Mesodermal cell (in vitro differentiated cells): ENCODE results near the gene BMF.
"Not testable (repeated sequence)": the region's sequence is repeated elsewhere in the genome, so short reads cannot be mapped to it uniquely, and the experiment has no call there.

Source experiments
- H3K27ac ChIP-seq: 2 replicates; pipeline ENCODE4 v1.7.0; 2013; ENCODE audit warnings: mild to moderate bottlenecking, low read depth, low read length, moderate library complexity; ENCODE audit not compliant: severe bottlenecking
- H3K36me3 ChIP-seq: 2 replicates; pipeline ENCODE4 v1.7.1; 2013; ENCODE audit warnings: mild to moderate bottlenecking, low read length, moderate library complexity; ENCODE audit not compliant: control insufficient read depth, insufficient read depth
- H3K4me1 ChIP-seq: one replicate; pipeline ENCODE4 v1.7.1; 2013; ENCODE audit warnings: mild to moderate bottlenecking, low read length; ENCODE audit not compliant: insufficient read depth, control insufficient read depth, poor library complexity, severe bottlenecking
- H3K4me3 ChIP-seq: 2 replicates; pipeline ENCODE4 v1.7.0; 2013; ENCODE audit warnings: low read length, control low read depth, mild to moderate bottlenecking; ENCODE audit not compliant: insufficient read depth, poor library complexity, severe bottlenecking; ENCODE audit errors: extremely low read depth
- H3K9me3 ChIP-seq: 2 replicates; pipeline ENCODE4 v1.7.1; 2013; ENCODE audit warnings: mild to moderate bottlenecking, low read length, moderate library complexity; ENCODE audit not compliant: control insufficient read depth
- WGBS, 2 experiments: methylation state at CpG; one replicate each; pipeline ENCODE4 v1.1.5; 2013; ENCODE audit warnings: missing lambda C conversion rate in 2 of 2; ENCODE audit not compliant: insufficient coverage in 2 of 2; 5-methylcytosine and 5-hydroxymethylcytosine counted together

Gene BMF

DNA sequence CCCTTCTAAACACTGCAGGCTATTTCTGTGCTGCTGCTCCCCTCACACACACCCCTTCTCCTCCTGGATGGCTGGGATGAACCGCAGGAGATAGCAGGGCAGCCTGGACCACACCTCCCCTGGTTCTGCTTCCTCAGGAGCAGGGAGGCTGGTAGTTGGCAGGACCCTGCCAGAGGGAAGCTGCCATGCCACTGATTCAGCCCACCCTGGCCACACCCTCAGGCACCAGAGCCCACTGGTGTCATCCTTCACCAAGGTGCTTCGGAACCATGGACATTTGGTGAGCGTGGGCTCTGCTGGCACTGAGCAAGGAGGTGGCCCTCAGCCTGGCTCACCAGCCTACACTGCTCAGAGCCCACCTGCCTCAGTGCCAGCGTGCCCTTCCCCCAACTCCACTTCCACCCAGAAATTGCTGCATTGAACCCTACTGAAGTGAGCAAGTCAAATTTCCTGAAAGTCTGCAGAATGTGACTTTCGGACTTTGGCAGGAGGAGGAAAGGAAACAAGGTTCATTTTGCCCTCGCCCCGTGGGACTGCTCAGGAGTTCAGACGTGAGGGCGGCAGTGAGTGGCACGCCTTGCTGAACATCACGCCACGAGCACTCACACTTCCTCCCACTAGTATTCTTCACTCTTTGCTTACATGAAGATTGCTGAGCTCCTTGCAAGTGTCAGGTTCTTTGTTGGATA, 26.3 kb downstream of the BMF start:
- Histone ChIP-seq H3K4me3 (no peak overlapping the region), H3K9me3 (no peaks in the 10 kb centered on the region), H3K4me1 (peaks cover 58% of the 10 kb centered on the region), H3K27ac (peak overlapping the region; percentile 99), H3K36me3 (no peaks in the 10 kb centered on the region)
- WGBS, 2 experiments = 82 to 84% methylated on average over 6 to 12 of the region's 12 CpGs

DNA sequence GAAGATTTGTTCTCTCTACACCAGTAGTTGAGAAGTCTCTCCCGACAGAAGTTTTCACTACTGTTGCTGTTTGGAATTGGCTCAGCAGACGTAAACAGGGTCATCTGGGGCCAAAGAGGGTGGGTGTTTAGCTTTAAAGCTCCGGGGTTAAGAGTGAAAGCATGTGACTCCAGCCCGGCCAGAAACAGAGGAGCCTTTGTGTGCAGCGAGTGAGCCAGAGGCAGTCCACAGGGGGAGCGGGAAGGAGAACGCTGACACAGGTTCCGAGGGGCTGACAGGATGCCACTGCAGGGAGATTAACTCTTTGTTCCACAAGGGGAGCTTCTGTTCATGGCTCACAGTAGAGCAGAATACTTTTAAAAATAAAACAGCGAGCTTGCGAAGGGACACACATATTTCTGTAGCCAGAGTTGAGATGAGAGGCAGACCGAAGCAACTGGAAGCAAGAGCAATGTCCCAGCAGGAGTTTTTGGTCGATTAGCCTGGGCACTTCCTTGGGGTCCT, 26.9 kb downstream of the BMF start:
- no peaks in the 10 kb centered on the region for H3K36me3 ChIP-seq
- H3K4me1 ChIP-seq = peaks cover 52% of the 10 kb centered on the region
- peak overlapping the region; percentile 27 for H3K4me3 ChIP-seq
- no peaks in the 10 kb centered on the region for H3K9me3 ChIP-seq
- peak overlapping the region; percentile 99 for H3K27ac ChIP-seq
- 5 to 10% methylated on average over 12 of the region's 12 CpGs for WGBS, 2 experiments

DNA sequence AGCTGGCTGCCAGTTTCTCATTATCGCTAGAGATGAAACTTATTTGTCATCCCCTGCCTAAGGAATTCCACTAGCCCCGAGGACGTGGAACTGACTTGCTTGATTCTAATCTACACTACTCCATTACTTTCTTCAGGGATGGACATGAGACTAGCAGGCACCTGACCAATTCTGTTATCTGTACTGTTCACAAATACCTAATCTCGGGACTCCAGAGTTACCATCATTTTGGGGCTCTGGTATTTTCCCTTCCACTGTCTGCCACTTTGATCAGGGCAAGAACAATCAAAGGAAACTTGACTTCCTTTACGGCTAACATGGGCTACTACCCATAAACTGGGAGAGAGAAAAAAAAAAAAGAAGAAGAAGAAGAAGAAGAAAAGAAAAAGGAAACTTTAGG, 27.8 kb downstream of the BMF start:
- Histone ChIP-seq H3K9me3 (no peaks in the 10 kb centered on the region), H3K36me3 (no peaks in the 10 kb centered on the region), H3K4me1 (peaks cover 56% of the 10 kb centered on the region), H3K27ac (peak overlapping the region; percentile 99), H3K4me3 (peak overlapping the region; percentile 27)
- 63 to 65% methylated on average over 3 to 4 of the region's 5 CpGs for WGBS, 2 experiments

DNA sequence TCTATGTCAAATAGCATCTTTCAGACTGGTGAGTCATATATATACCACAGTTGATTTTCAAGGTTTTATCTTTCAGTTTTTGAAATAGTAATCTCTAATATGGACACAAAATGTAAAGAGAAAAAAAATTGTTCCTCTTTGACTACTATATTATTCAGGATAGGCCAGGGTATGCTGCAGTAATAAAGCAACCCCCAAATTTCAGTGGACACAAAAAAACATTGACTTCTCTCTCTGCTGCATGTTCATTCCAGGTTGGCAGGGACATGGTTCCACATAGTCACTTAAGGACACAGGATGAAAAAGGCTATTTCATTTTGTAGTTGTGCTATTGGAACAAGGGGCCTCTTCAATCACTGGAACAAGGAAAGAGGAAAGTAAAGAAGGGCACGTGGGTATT, 28.6 kb downstream of the BMF start:
- H3K4me1 ChIP-seq = peaks cover 56% of the 10 kb centered on the region
- H3K27ac ChIP-seq = peak overlapping the region; percentile 99
- no peaks in the 10 kb centered on the region for H3K36me3 ChIP-seq
- whole genome bisulfite sequencing, 2 experiments = 100% methylated on average over 1 of the region's 1 CpG
- no peaks in the 10 kb centered on the region for H3K9me3 ChIP-seq
- H3K4me3 ChIP-seq = no peak overlapping the region

DNA sequence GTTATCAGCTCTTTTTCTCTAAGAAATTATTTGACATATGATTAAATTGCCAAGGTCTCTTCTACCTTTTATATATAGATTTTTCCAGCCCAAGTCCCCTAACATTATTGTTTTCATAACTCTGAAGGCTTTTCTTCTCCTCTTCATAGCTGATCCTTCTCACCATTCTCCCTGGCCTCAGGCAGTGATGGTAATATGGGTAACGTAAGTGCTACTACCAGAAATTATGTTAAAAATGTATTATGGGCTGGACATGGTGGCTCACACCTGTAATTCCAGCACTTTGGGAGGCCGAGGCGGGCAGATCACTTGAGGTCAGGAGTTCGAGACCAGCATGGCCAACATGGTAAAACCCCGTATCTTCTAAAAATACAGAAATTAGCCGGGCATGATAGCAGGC, 29.2 kb downstream of the BMF start:
- WGBS, 2 experiments = 91 to 100% methylated on average over 3 to 6 of the region's 6 CpGs
- Histone ChIP-seq H3K9me3 (no peaks in the 10 kb centered on the region), H3K36me3 (no peaks in the 10 kb centered on the region), H3K27ac (no peak overlapping the region), H3K4me3 (no peak overlapping the region), H3K4me1 (peaks cover 50% of the 10 kb centered on the region)

- Histone ChIP-seq H3K4me3 (no peak overlapping the region), H3K4me1 (peaks cover 13% of the 10 kb centered on the region), H3K27ac (peak overlapping the region; percentile 53), H3K9me3 (peaks cover 4% of the 10 kb centered on the region), H3K36me3 (no peaks in the 10 kb centered on the region)
- 91 to 94% methylated on average over 15 to 16 of the region's 18 CpGs for WGBS, 2 experiments
Measured at GRCh38 chr15:40075298-40076044, 33.2 kb downstream of the BMF start.

- H3K36me3 ChIP-seq = not testable (repeated sequence)
- WGBS, 2 experiments = 95 to 100% methylated on average over 4 to 13 of the region's 27 CpGs
Measured at GRCh38 chr15:40074656-40075055, 34.0 kb downstream of the BMF start.

DNA sequence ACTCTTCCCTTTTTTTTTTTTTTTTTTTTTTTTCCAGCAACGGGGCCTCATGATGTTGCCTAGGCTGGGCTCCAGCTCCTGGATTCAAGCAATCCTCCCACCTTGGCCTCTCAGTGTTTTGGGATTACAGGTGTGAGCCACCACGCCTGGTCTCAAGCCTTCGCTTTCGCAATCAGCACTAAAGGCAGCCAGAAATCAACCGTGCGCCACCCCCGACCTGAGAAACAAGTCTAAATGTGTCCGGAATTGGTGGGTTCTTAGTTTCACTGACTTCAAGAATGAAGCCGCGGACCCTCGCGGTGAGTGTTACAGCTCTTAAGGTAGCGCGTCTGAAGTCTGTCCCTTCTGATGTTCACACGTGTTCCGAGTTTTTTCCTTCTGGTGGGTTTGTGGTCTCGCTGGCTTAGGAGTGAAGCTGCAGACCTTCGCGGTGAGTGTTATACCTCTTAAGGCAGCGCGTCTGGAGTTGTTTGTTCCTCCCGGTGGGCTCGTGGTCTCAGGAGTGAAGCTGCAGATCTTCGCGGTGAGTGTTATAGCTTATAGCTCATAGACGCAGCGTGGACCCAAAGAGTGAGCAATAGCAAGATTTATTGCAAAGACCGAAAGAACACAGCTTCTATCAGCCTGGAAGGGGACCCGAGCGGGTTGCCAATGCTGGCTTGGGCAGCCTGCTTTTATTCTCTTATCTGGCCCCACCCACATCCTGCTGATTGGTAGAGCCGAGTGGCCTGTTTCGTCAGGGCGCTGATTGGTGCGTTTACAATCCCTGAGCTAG, 34.8 kb downstream of the BMF start:
- H3K9me3 ChIP-seq, H3K27ac ChIP-seq, H3K36me3 ChIP-seq, H3K4me3 ChIP-seq: not testable (repeated sequence)
- 93 to 94% methylated on average over 11 to 15 of the region's 34 CpGs for WGBS, 2 experiments
- H3K4me1 ChIP-seq = peaks cover 15% of the 10 kb centered on the region

More at GRCh38 chr15:40074656-40075055, 34.0 kb downstream of the BMF start:
- not testable (repeated sequence) for H3K9me3 ChIP-seq, H3K27ac ChIP-seq, H3K4me3 ChIP-seq, H3K4me1 ChIP-seq

GRCh38 chr15:40072216-40072990, 36.3 kb downstream of the BMF start:
- Histone ChIP-seq H3K36me3 (no peaks in the 10 kb centered on the region), H3K4me1 (peaks cover 22% of the 10 kb centered on the region), H3K27ac (no peak overlapping the region), H3K4me3 (no peak overlapping the region), H3K9me3 (peaks cover 4% of the 10 kb centered on the region)
- 90 to 95% methylated on average over 24 to 29 of the region's 34 CpGs for WGBS, 2 experiments

- Histone ChIP-seq H3K27ac (no peak overlapping the region), H3K9me3 (peaks cover 4% of the 10 kb centered on the region), H3K4me3 (no peak overlapping the region), H3K36me3 (no peaks in the 10 kb centered on the region), H3K4me1 (peaks cover 20% of the 10 kb centered on the region)
- WGBS, 2 experiments = 91 to 94% methylated on average over 3 to 4 of the region's 8 CpGs
Measured at GRCh38 chr15:40070608-40071218, 38.0 kb downstream of the BMF start.
